H9 (cell line): ENCODE results near the gene GRID1. TPM values are rescaled to one million over a fixed set of nuclear protein-coding genes. Genes with fewer than 3 reads are reported as not detected.

Experiments used
- DNase-seq: peaks from one replicate; pipeline ENCODE4 v3.0.0-alpha.2; 2017
- H2AFZ ChIP-seq: one replicate; pipeline ENCODE4 v1.6.1; 2013; ENCODE audit warnings: mild to moderate bottlenecking, low read length, control low read depth, moderate library complexity
- H2AK5ac ChIP-seq: 2 replicates; pipeline ENCODE4 v1.6.1; 2013; ENCODE audit warnings: low read length, control low read depth, mixed read lengths; ENCODE audit not compliant: insufficient read length
- H2BK120ac ChIP-seq: one replicate; pipeline ENCODE4 v1.6.1; 2013; ENCODE audit warnings: low read depth, mild to moderate bottlenecking, low read length, control low read depth, inconsistent platforms; ENCODE audit not compliant: poor library complexity, severe bottlenecking
- H2BK12ac ChIP-seq: 2 replicates; pipeline ENCODE4 v1.6.1; 2013; ENCODE audit warnings: low read length, control low read depth, mixed read lengths, low read depth; ENCODE audit not compliant: insufficient read length
- H2BK15ac ChIP-seq: 2 replicates; pipeline ENCODE4 v1.6.1; 2013; ENCODE audit warnings: low read depth, low read length, control low read depth
- H2BK20ac ChIP-seq: one replicate; pipeline ENCODE4 v1.6.1; 2013; ENCODE audit warnings: low read depth, mild to moderate bottlenecking, low read length, control low read depth, inconsistent platforms; ENCODE audit not compliant: poor library complexity, severe bottlenecking
- H2BK5ac ChIP-seq: 2 replicates; pipeline ENCODE4 v1.6.1; 2013; ENCODE audit warnings: low read length, control low read depth, mixed read lengths; ENCODE audit not compliant: insufficient read length
- H3K14ac ChIP-seq: 2 replicates; pipeline ENCODE4 v1.6.1; 2013; ENCODE audit warnings: low read length, control low read depth; ENCODE audit not compliant: insufficient read depth
- H3K18ac ChIP-seq: 2 replicates; pipeline ENCODE4 v1.6.1; 2013; ENCODE audit warnings: low read depth, mild to moderate bottlenecking, mixed read lengths, low read length, control low read depth; ENCODE audit not compliant: insufficient read length
- H3K23ac ChIP-seq: 2 replicates; pipeline ENCODE4 v1.6.1; 2013; ENCODE audit warnings: low read length, control low read depth, mixed read lengths, low read depth; ENCODE audit not compliant: insufficient read length
- H3K23me2 ChIP-seq: 2 replicates; pipeline ENCODE4 v1.6.1; 2013; ENCODE audit warnings: low read depth, mild to moderate bottlenecking, mixed read lengths, low read length, control low read depth; ENCODE audit not compliant: insufficient read length, poor library complexity, severe bottlenecking
- H3K27ac ChIP-seq: 2 replicates; pipeline ENCODE4 v1.5.1; 2013; ENCODE audit warnings: low read length, control low read depth, mixed read lengths, low read depth; ENCODE audit not compliant: insufficient read length
- H3K27me3 ChIP-seq: 2 replicates; pipeline ENCODE4 v1.6.1; 2013; ENCODE audit warnings: low read length, control low read depth, inconsistent platforms; ENCODE audit not compliant: insufficient read depth
- H3K4ac ChIP-seq: 2 replicates; pipeline ENCODE4 v1.6.1; 2013; ENCODE audit warnings: low read depth, mild to moderate bottlenecking, control low read depth, inconsistent platforms, low read length, moderate library complexity
- H3K4me1 ChIP-seq: 2 replicates; pipeline ENCODE4 v1.6.1; 2013; ENCODE audit warnings: low read length, control low read depth, inconsistent platforms; ENCODE audit not compliant: insufficient read depth
- H3K4me2 ChIP-seq: 2 replicates; pipeline ENCODE4 v1.6.1; 2013; ENCODE audit warnings: low read length, control low read depth, mixed read lengths; ENCODE audit not compliant: insufficient read length, insufficient read depth
- H3K56ac ChIP-seq: 2 replicates; pipeline ENCODE4 v1.6.1; 2013; ENCODE audit warnings: low read depth, mild to moderate bottlenecking, mixed read lengths, low read length, control low read depth; ENCODE audit not compliant: insufficient read length
- H3K79me1 ChIP-seq: 2 replicates; pipeline ENCODE4 v1.6.1; 2013; ENCODE audit warnings: low read depth, mild to moderate bottlenecking, moderate library complexity, low read length, control low read depth, inconsistent platforms; ENCODE audit not compliant: insufficient read depth, poor library complexity, severe bottlenecking
- H3K79me2 ChIP-seq: 2 replicates; pipeline ENCODE4 v1.6.1; 2013; ENCODE audit warnings: low read length, control low read depth, inconsistent platforms; ENCODE audit not compliant: insufficient read depth
- H3K9ac ChIP-seq: 2 replicates; pipeline ENCODE4 v1.6.1; 2013; ENCODE audit warnings: low read length, control low read depth, mixed read lengths; ENCODE audit not compliant: insufficient read length; ENCODE audit errors: extremely low read depth
- H3K9me3 ChIP-seq: one replicate; pipeline ENCODE4 v1.6.1; 2013; ENCODE audit warnings: low read depth, low read length, inconsistent platforms; ENCODE audit not compliant: control insufficient read depth
- H3T11ph ChIP-seq: one replicate; pipeline ENCODE4 v1.6.1; 2013; ENCODE audit warnings: mild to moderate bottlenecking, low read length, control low read depth, inconsistent platforms
- H4K20me1 ChIP-seq: one replicate; pipeline ENCODE4 v1.6.1; 2013; ENCODE audit not compliant: control insufficient read depth, insufficient read length, insufficient read depth
- H4K5ac ChIP-seq: 2 replicates; pipeline ENCODE4 v1.6.1; 2013; ENCODE audit warnings: low read depth, mild to moderate bottlenecking, mixed read lengths, low read length, control low read depth; ENCODE audit not compliant: insufficient read length
- H4K8ac ChIP-seq: replicated peaks from 2 replicates; pipeline ENCODE4 v1.6.1; 2013; ENCODE audit warnings: low read length, control low read depth, mixed read lengths, low read depth; ENCODE audit not compliant: insufficient read length
- H4K91ac ChIP-seq: 2 replicates; pipeline ENCODE4 v1.6.1; 2013; ENCODE audit warnings: low read depth, mild to moderate bottlenecking, moderate library complexity, mixed read lengths, low read length, control low read depth; ENCODE audit not compliant: insufficient read length
- H3K27ac Mint-ChIP-seq, 3 experiments: 2 replicates in 2 of 3; 3 replicates in 1 of 3; pipeline ENCODE4 v1.8.0; 2020 to 2021; ENCODE audit warnings: mixed read lengths in 3 of 3, mild to moderate bottlenecking in 1 of 3, moderate library complexity in 1 of 3
- H3K27me3 Mint-ChIP-seq: 2 replicates; pipeline ENCODE4 v1.8.0; 2021; ENCODE audit warnings: low read depth, mild to moderate bottlenecking, moderate library complexity, mixed read lengths
- H3K36me3 Mint-ChIP-seq, 3 experiments: 2 replicates in 2 of 3; 3 replicates in 1 of 3; pipeline ENCODE4 v1.8.0; 2020 to 2021; ENCODE audit warnings: low read depth in 3 of 3, mixed read lengths in 3 of 3; ENCODE audit not compliant: insufficient read depth in 1 of 3
- H3K4me1 Mint-ChIP-seq, 2 experiments: 2 replicates each; pipeline ENCODE4 v1.8.0; 2020; ENCODE audit warnings: mixed read lengths in 2 of 2
- H3K4me3 Mint-ChIP-seq, 2 experiments: 2 replicates in 1 of 2; 3 replicates in 1 of 2; pipeline ENCODE4 v1.8.0; 2020 to 2021; ENCODE audit warnings: mild to moderate bottlenecking in 2 of 2, mixed read lengths in 2 of 2, moderate library complexity in 1 of 2
- H3K9me3 Mint-ChIP-seq, 2 experiments: 2 replicates in 1 of 2; 3 replicates in 1 of 2; pipeline ENCODE4 v1.8.0; 2020; ENCODE audit warnings: mild to moderate bottlenecking in 2 of 2, mixed read lengths in 2 of 2, moderate library complexity in 1 of 2
- CTCF ChIP-seq: fragments of 200-600 bp; sonication (generic); conservative IDR thresholded peaks from 3 replicates; pipeline ENCODE4 v1.8.0; 2021; ENCODE audit warnings: antibody characterized with exemption, mild to moderate bottlenecking
- whole genome bisulfite sequencing: extraction: QIAGEN DNeasy Blood & Tissue Kit; methylation state at CpG from one replicate; pipeline ENCODE4 v1.1.7; 2013; ENCODE audit warnings: missing lambda C conversion rate, low lambda C conversion rate, mixed read lengths; ENCODE audit not compliant: insufficient read length; ENCODE audit errors: extremely low coverage; 5-methylcytosine and 5-hydroxymethylcytosine counted together
- total RNA-seq: library from RNA; stranded (reverse); gene quantifications from 2 replicates; pipeline ENCODE4 v1.2.1, GENCODE V29; 2021

The GRID1 gene
- total RNA-seq, 1 experiment from 2014 or later: 0.35 TPM

DNA sequence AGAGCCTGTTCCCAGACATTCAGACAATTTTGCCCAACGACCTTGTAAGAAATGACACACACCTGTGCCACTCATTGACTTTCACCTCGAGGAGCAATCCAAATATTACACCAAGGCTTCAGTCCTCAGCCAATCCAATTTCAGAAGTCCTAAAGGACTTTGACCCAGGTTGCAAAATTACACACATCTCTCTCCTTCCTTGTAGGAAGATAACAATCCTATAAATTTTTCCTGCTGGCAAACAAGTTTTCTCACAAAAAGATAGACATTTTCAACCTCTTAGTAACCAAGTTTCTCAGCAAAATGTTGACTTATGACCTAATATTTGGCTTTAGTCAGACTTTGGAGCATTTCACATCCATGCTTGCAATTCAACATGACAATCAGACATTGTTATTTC, 745.0 kb downstream of the GRID1 start:
- Histone ChIP-seq H2AFZ (no peak overlapping the region), H3K4me1 (no peaks in the 10 kb centered on the region), H4K91ac (no peak overlapping the region), H3K18ac (no peak overlapping the region), H3K14ac (no peak overlapping the region), H4K20me1 (no peaks in the 10 kb centered on the region), H3K56ac (no peak overlapping the region), H3K9me3 (no peaks in the 10 kb centered on the region), H2AK5ac (no peak overlapping the region), H3K23me2 (no peaks in the 10 kb centered on the region), H3K79me2 (no peaks in the 10 kb centered on the region), H3K27ac (no peak overlapping the region), H2BK5ac (no peak overlapping the region), H3K23ac (no peak overlapping the region), H3K9ac (no peak overlapping the region), H4K8ac (no peak overlapping the region), H3K4me2 (no peak overlapping the region), H4K5ac (no peak overlapping the region), H3K4ac (no peak overlapping the region), H3K27me3 (no peaks in the 10 kb centered on the region), H2BK20ac (no peak overlapping the region), H2BK120ac (no peak overlapping the region), H2BK15ac (no peak overlapping the region), H3T11ph (no peak overlapping the region), H2BK12ac (no peak overlapping the region), H3K79me1 (no peaks in the 10 kb centered on the region)
- 0 out of 4 replicates have a peak, but pooled peaks cover 2 to 3% of the 10 kb centered on the region in 2 experiments for H3K4me1 Mint-ChIP-seq
- no CpG with 5 or more reads among the region's 2 CpGs for WGBS
- H3K27me3 Mint-ChIP-seq: no peaks in the 10 kb centered on the region
- no peaks in the 10 kb centered on the region for H3K36me3 Mint-ChIP-seq
- no peak for TF ChIP-seq CTCF
- no peaks in the 10 kb centered on the region for H3K9me3 Mint-ChIP-seq
- H3K27ac Mint-ChIP-seq: no peak overlapping the region
- no peak for DNase-seq
- H3K4me3 Mint-ChIP-seq: no peak overlapping the region
